Thyroid gland (tissue), 4 donors: Measurements from ENCODE around the gene FBXO4. TPM values are rescaled to one million over a fixed set of nuclear protein-coding genes. Genes with fewer than 3 reads are reported as not detected.
A peak's percentile ranks its signal among the peaks of the same experiment; 100 is the strongest.

Experiments
- DNase-seq, 2 donors: peaks; one replicate each; pipeline ENCODE4 v3.0.0-alpha.2; 2019
- H3K27ac ChIP-seq, 3 donors: fragments of 200-600 bp; sonication (generic); 1 replicate in 2 of 3; 2 replicates in 1 of 3; pipeline ENCODE4 v1.5.1; 2016 to 2019; ENCODE audit warnings: mild to moderate bottlenecking in 1 of 3, moderate library complexity in 1 of 3
- H3K27me3 ChIP-seq: fragments of 200-600 bp; sonication (generic); one replicate; pipeline ENCODE4 v1.5.1; 2019
- H3K36me3 ChIP-seq, 2 donors: fragments of 200-600 bp; sonication (generic); one replicate each; pipeline ENCODE4 v1.5.1; 2016 to 2019
- H3K4me1 ChIP-seq, 2 donors: fragments of 200-600 bp; sonication (generic); one replicate each; pipeline ENCODE4 v1.5.1; 2017 to 2019
- H3K4me3 ChIP-seq, 3 donors: fragments of 200-600 bp; sonication (generic); replicated peaks in 1 of 3; 1 replicate in 2 of 3; 2 replicates in 1 of 3; pipeline ENCODE4 v1.5.1; 2016; ENCODE audit warnings: mild to moderate bottlenecking in 1 of 3
- H3K9me3 ChIP-seq: fragments of 200-600 bp; sonication (generic); one replicate; pipeline ENCODE4 v1.5.1; 2017
- CTCF ChIP-seq, 6 experiments: fragments of 200-600 bp in 3 of 6; fragments of 450-650 bp in 3 of 6; sonication (generic) in 3 of 6; IDR thresholded peaks; one replicate each; pipeline ENCODE4 v1.5.1; 2016 to 2019; ENCODE audit warnings: antibody characterized with exemption in 6 of 6, mild to moderate bottlenecking in 2 of 6, inconsistent platforms in 1 of 6, moderate library complexity in 1 of 6
- POLR2A ChIP-seq, 2 donors: fragments of 450-650 bp; IDR thresholded peaks; one replicate each; pipeline ENCODE4 v1.6.1; 2017; ENCODE audit warnings: antibody characterized with exemption in 2 of 2, mild to moderate bottlenecking in 2 of 2, moderate library complexity in 1 of 2
- WGBS, 2 donors: methylation state at CpG; one replicate each; pipeline ENCODE4 v1.1.5; 2017; 5-methylcytosine and 5-hydroxymethylcytosine counted together
- intact Hi-C: fragments of 100-400 bp; cut with DNase I; formaldehyde crosslinking; loops from one replicate; pipeline ENCODE4 v1.15.1; 2023
- total RNA-seq, 4 donors: library from RNA; depleted of rRNA; stranded (reverse); fragments of >200 nt; gene quantifications; one replicate each; pipeline ENCODE4 v1.2.3, GENCODE V29; 2016

Gene FBXO4
- total RNA-seq, 4 donors from 2014 or later, result 22.0 to 26.5 (median 23.4) TPM

DNA sequence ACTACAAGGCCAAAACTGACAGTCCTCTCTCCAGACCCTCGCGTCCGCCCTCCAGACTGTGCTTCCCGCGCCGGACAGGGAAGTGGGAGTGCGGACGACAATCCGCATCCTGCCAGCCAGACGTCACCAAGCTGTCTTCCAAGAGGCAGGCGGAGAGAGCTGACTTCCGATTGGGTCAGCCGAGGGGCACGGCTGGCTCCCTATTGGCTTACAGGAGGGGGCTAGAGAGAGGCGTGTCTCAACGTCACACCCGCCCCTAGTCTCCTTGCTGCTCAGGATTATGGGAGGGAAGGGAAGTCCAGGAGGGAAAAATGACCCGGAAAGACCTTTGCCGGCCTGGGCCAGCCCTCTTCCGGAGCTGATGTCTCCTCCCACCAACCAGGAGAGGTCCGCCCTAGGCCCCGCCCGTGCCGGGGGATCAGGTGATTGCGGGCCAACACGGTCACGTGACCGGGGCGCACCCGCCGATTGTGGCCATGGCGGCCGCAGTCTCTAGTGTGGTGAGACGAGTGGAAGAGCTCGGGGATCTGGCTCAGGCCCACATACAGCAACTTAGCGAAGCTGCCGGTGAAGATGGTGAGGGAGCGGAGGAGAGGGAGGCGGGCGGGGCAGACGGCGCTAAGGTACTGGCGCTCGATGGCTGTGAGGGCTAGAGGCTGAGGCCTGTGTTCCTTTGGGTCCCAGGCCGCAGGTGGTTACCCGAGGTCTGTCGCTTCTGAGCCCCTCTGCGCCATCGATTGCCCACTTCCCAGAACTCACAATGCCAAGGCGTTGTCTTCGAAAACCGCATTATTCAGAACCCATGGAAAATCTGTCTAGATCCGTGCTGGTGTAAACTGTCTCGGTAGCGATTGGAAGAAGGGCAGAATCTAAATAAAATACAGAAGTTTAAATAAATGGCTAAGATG is 20.9 kb upstream of the FBXO4 start, which contains the start of gene RIMOC1:
Gene RIMOC1, plus strand, starts transcription at position 453 of the 908 bp plus-strand sequence. Its CDS starts 24 bp downstream, at position 477.
- H3K27ac ChIP-seq, result peak within 1 kb of the TSS; percentile 70 to 84 (median 71)
- no peaks in the 10 kb centered on the region for H3K27me3 ChIP-seq
- intact Hi-C loops, result no loop called here
- TF ChIP-seq CTCF (IDR thresholded peaks at IDR 0.05), result no peak
- TF ChIP-seq POLR2A (IDR thresholded peaks at IDR 0.05), result peak; percentile 58 to 84
- peaks cover 3 to 9% of the 10 kb centered on the region in 2 donors for H3K36me3 ChIP-seq
- peak within 1 kb of the TSS; percentile 52 to 90 (median 63) for H3K4me3 ChIP-seq
- WGBS, 2 donors, result 0 to 1% methylated on average over 52 to 55 of the region's 55 CpGs
- peaks cover 5% of the 10 kb centered on the region in 2 donors for H3K4me1 ChIP-seq
- DNase-seq, result peak; percentile 99
- no peaks in the 10 kb centered on the region for H3K9me3 ChIP-seq

GRCh38 chr5:41906151-41906550 is 18.9 kb upstream of the FBXO4 start:
- intact Hi-C loops, result no loop called here
- TF ChIP-seq POLR2A (IDR thresholded peaks at IDR 0.05) (no peak), CTCF (IDR thresholded peaks at IDR 0.05) (no peak)
- no peak overlapping the region for H3K27ac ChIP-seq
- H3K4me3 ChIP-seq, result no peak overlapping the region
- peaks cover 22 to 27% of the 10 kb centered on the region in 2 donors for H3K36me3 ChIP-seq
- 91 to 93% methylated on average over 2 of the region's 2 CpGs for WGBS, 2 donors
- DNase-seq, result no peak
- H3K9me3 ChIP-seq, result no peaks in the 10 kb centered on the region
- no peaks in the 10 kb centered on the region for H3K27me3 ChIP-seq
- peaks cover 5% of the 10 kb centered on the region in 2 donors for H3K4me1 ChIP-seq

DNA sequence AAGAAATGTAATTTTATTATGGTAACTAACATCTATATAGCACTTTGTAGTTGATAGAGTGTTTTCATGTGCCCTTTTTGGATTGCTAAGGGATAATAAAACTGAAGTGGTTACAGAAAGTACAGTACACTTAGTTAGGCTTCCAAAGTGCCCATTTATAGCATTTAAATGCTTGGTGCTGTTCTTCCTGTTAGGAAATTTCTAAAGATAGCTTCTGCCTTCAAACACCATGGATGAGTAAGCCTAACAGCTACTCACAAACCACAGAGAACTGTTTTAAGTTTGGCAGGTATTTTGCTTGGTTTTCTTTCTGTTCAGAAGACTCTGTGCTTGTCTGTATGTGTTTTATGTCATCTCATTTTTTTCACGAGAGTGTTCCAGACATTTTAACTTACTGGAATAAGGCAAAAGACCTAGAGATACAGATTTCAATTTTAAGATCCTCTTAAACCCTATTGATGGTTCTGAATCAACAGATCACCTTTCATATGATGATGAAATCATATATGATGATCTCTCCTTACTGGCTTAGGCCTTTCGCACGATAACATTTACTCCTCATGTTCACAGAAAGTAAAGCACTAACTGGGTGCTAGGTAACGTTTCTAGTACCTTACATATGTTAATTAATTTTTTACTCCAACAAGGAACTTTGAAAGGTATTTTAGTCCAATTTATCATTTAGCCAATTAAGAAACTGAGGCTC is 16.6 kb upstream of the FBXO4 start:
- Histone ChIP-seq H3K4me1 (peaks cover 5% of the 10 kb centered on the region in 2 donors), H3K36me3 (peaks cover 45 to 50% of the 10 kb centered on the region in 2 donors), H3K27ac (no peak overlapping the region)

GRCh38 chr5:41918105-41918504 is 7.0 kb upstream of the FBXO4 start:
- no peak for DNase-seq

More for the DNA sequence above, 16.6 kb upstream of the FBXO4 start:
- intact Hi-C loops, result no loop called here
- no peaks in the 10 kb centered on the region for H3K27me3 ChIP-seq
- 92 to 94% methylated on average over 4 of the region's 4 CpGs for whole genome bisulfite sequencing, 2 donors
- DNase-seq, result no peak
- no peak for TF ChIP-seq CTCF (IDR thresholded peaks at IDR 0.05)
- H3K9me3 ChIP-seq, result no peaks in the 10 kb centered on the region
- no peak overlapping the region for H3K4me3 ChIP-seq

More at GRCh38 chr5:41918105-41918504, 7.0 kb upstream of the FBXO4 start:
- Histone ChIP-seq H3K27me3 (no peaks in the 10 kb centered on the region), H3K27ac (no peak overlapping the region), H3K36me3 (peaks cover 7 to 29% of the 10 kb centered on the region in 2 donors), H3K9me3 (no peaks in the 10 kb centered on the region), H3K4me1 (no peaks in the 10 kb centered on the region), H3K4me3 (no peak overlapping the region)
- TF ChIP-seq POLR2A (IDR thresholded peaks at IDR 0.05) (no peak), CTCF (IDR thresholded peaks at IDR 0.05) (no peak)
- WGBS, 2 donors, result 87 to 92% methylated on average over 2 of the region's 2 CpGs
- intact Hi-C loops, result no loop called here
